OCI-LY7 (cell line): Measurements from ENCODE around the gene CBX8.

ENCODE experiments used
- EZH2phosphoT487 ChIP-seq: fragments of 200-600 bp; sonication (generic); IDR thresholded peaks from 2 replicates; pipeline ENCODE4 v1.6.1; 2018; ENCODE audit warnings: low read depth, borderline replicate concordance, mild to moderate bottlenecking, mixed run types, antibody characterized with exemption, low read length, moderate library complexity, mixed read lengths
- TF ChIP-seq, protein P1 (sequence below): fragments of 200-600 bp; sonication (generic); conservative IDR thresholded peaks from 2 replicates; pipeline ENCODE4 v1.5.1; 2014; ENCODE audit warnings: mild to moderate bottlenecking, antibody characterized with exemption, low read length, moderate library complexity, mixed read lengths

DNA sequence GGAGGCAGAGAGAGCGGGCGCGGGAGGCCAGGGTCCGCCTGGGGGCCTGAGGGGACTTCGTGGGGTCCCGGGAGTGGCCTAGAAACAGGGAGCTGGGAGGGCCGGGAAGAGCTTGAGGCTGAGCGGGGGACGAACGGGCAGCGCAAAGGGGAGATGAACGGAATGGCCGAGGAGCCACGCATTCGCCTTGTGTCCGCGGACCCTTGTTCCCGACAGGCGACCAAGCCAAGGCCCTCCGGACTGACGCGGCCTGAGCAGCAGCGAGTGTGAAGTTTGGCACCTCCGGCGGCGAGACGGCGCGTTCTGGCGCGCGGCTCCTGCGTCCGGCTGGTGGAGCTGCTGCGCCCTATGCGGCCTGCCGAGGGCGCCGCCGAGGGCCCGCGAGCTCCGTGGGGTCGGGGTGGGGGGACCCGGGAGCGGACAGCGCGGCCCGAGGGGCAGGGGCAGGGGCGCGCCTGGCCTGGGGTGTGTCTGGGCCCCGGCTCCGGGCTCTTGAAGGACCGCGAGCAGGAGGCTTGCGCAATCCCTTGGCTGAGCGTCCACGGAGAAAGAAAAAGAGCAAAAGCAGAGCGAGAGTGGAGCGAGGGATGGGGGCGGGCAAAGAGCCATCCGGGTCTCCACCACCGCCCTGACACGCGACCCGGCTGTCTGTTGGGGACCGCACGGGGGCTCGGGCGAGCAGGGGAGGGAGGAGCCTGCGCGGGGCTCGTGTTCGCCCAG lies 43.6 kb upstream of the CBX8 start:
- TF ChIP-seq, protein P1, sequence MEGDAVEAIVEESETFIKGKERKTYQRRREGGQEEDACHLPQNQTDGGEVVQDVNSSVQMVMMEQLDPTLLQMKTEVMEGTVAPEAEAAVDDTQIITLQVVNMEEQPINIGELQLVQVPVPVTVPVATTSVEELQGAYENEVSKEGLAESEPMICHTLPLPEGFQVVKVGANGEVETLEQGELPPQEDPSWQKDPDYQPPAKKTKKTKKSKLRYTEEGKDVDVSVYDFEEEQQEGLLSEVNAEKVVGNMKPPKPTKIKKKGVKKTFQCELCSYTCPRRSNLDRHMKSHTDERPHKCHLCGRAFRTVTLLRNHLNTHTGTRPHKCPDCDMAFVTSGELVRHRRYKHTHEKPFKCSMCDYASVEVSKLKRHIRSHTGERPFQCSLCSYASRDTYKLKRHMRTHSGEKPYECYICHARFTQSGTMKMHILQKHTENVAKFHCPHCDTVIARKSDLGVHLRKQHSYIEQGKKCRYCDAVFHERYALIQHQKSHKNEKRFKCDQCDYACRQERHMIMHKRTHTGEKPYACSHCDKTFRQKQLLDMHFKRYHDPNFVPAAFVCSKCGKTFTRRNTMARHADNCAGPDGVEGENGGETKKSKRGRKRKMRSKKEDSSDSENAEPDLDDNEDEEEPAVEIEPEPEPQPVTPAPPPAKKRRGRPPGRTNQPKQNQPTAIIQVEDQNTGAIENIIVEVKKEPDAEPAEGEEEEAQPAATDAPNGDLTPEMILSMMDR, result no peak; the same call in 1 of the 2 replicates
- no peak for TF ChIP-seq EZH2phosphoT487
